ENCODE results near the gene CKAP5. TPM values are rescaled to one million over a fixed set of nuclear protein-coding genes. Genes with fewer than 3 reads are reported as not detected.

Gene CKAP5
- total RNA-seq, 1 experiment from 2014 or later = 221 TPM

DNA sequence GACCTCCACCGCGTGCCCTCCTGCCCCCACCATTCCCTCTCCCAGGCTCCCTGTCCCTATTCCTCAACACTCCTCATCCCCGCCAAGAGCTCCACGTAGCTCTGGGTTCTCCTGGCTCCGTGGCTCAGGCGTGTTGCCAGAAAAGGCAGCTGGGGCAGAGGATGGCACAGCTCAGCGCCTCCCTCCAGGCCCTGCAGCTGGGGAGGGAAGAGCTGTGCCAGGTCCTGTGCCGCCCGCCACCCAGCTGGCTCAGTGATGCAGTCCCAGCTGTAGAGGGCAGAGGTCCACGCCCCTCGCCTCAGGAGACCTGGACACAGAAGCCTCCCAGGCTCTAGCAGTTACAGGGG lies 149.9 kb downstream of the CKAP5 start:
- TF ChIP-seq, protein P1, sequence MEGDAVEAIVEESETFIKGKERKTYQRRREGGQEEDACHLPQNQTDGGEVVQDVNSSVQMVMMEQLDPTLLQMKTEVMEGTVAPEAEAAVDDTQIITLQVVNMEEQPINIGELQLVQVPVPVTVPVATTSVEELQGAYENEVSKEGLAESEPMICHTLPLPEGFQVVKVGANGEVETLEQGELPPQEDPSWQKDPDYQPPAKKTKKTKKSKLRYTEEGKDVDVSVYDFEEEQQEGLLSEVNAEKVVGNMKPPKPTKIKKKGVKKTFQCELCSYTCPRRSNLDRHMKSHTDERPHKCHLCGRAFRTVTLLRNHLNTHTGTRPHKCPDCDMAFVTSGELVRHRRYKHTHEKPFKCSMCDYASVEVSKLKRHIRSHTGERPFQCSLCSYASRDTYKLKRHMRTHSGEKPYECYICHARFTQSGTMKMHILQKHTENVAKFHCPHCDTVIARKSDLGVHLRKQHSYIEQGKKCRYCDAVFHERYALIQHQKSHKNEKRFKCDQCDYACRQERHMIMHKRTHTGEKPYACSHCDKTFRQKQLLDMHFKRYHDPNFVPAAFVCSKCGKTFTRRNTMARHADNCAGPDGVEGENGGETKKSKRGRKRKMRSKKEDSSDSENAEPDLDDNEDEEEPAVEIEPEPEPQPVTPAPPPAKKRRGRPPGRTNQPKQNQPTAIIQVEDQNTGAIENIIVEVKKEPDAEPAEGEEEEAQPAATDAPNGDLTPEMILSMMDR (IDR thresholded peaks at IDR 0.05; ENCODE audit: insufficient read depth in 1 of 2, low read depth in 1 of 2, low read length in 1 of 2, severe bottlenecking in 1 of 2, unreplicated experiment in 1 of 2) = no peak
- Histone ChIP-seq H3K36me3 (ENCODE audit: control insufficient read depth, insufficient read depth, low read length) (peaks cover 6% of the 10 kb centered on the region), H3K27me3 (replicated peaks; ENCODE audit: control insufficient read depth, insufficient read depth, low read length) (no peaks in the 10 kb centered on the region), H3K9me3 (no peaks in the 10 kb centered on the region), H3K4me1 (no peaks in the 10 kb centered on the region; the same call in none of the 2 replicates), H3K4me3 (ENCODE audit: low read depth, low read length) (no peak overlapping the region)
- Mint-ChIP-seq H3K9me3 (ENCODE audit: unreplicated experiment) (no peaks in the 10 kb centered on the region), H3K36me3 (ENCODE audit: insufficient read depth, unreplicated experiment) (peaks cover 41% of the 10 kb centered on the region), H3K27ac (ENCODE audit: unreplicated experiment) (no peak overlapping the region), H3K27me3 (ENCODE audit: insufficient read depth, unreplicated experiment) (no peaks in the 10 kb centered on the region), H3K4me3 (ENCODE audit: unreplicated experiment) (no peak overlapping the region), H3K4me1 (ENCODE audit: low read depth, unreplicated experiment) (no peaks in the 10 kb centered on the region)
- POLR2A ChIA-PET = no interaction called here
- CTCF ChIA-PET = no interaction called here
- BruUV-seq (replicated peaks) = no TSS peak
- intact Hi-C loops (cut with micrococcal nuclease; ENCODE audit: unreplicated experiment) = no loop called here
- DNase-seq = no peak

- intact Hi-C loops (cut with micrococcal nuclease; ENCODE audit: unreplicated experiment) = no loop called here
- H3K4me3 ChIP-seq (ENCODE audit: low read depth, low read length) = no peak overlapping the region
- peaks cover 35% of the 10 kb centered on the region for H3K36me3 Mint-ChIP-seq (ENCODE audit: insufficient read depth, unreplicated experiment)
- H3K9me3 Mint-ChIP-seq (ENCODE audit: unreplicated experiment) = no peaks in the 10 kb centered on the region
- TF ChIP-seq, protein P1 (IDR thresholded peaks at IDR 0.05; ENCODE audit: insufficient read depth in 1 of 2, low read depth in 1 of 2, low read length in 1 of 2, severe bottlenecking in 1 of 2, unreplicated experiment in 1 of 2) = no peak
- BruUV-seq (replicated peaks) = no TSS peak
- H3K36me3 ChIP-seq (ENCODE audit: control insufficient read depth, insufficient read depth, low read length) = peaks cover 6% of the 10 kb centered on the region
- no peaks in the 10 kb centered on the region for H3K9me3 ChIP-seq
- H3K27me3 ChIP-seq (replicated peaks; ENCODE audit: control insufficient read depth, insufficient read depth, low read length) = no peaks in the 10 kb centered on the region
- H3K4me3 Mint-ChIP-seq (ENCODE audit: unreplicated experiment) = no peak overlapping the region
- CTCF ChIA-PET = no interaction called here
- POLR2A ChIA-PET = no interaction called here
- H3K27me3 Mint-ChIP-seq (ENCODE audit: insufficient read depth, unreplicated experiment) = no peaks in the 10 kb centered on the region
- no peaks in the 10 kb centered on the region; the same call in none of the 2 replicates for H3K4me1 ChIP-seq
- no peak overlapping the region for H3K27ac Mint-ChIP-seq (ENCODE audit: unreplicated experiment)
- H3K4me1 Mint-ChIP-seq (ENCODE audit: low read depth, unreplicated experiment) = no peaks in the 10 kb centered on the region
- no peak for DNase-seq
These were observed 150.5 kb downstream of the CKAP5 start for GRCh38 chr11:46695345-46696211.

DNA sequence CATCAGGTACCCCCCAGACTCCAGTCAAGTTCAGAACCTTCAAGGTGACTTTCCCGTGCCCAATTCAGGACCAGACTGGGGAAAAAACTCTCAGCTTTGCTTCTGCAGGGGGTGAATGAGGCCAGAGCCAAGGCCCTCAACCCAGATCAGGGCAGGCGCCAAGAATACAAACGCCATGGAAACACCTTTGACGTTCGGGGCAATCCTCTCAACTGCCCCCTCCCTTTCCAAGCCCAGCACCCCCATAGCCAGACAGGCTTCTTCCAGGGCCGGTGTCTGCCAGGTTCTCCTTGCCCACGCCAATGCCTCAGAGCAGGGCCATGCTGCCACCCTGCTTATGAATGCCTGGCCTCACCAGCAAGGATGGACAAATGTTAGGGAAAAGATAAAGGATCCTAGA lies 151.5 kb downstream of the CKAP5 start:
- no peak for DNase-seq
- ChIA-PET POLR2A (no interaction called here), CTCF (no interaction called here)
- no peaks in the 10 kb centered on the region for H3K9me3 ChIP-seq
- H3K36me3 ChIP-seq (ENCODE audit: control insufficient read depth, insufficient read depth, low read length) = peaks cover 6% of the 10 kb centered on the region
- no peaks in the 10 kb centered on the region for H3K4me1 Mint-ChIP-seq (ENCODE audit: low read depth, unreplicated experiment)
- H3K9me3 Mint-ChIP-seq (ENCODE audit: unreplicated experiment) = no peaks in the 10 kb centered on the region
- intact Hi-C loops (cut with micrococcal nuclease; ENCODE audit: unreplicated experiment) = no loop called here
- no peaks in the 10 kb centered on the region; the same call in none of the 2 replicates for H3K4me1 ChIP-seq
- no TSS peak for BruUV-seq (replicated peaks)
- no peak overlapping the region for H3K4me3 Mint-ChIP-seq (ENCODE audit: unreplicated experiment)
- H3K36me3 Mint-ChIP-seq (ENCODE audit: insufficient read depth, unreplicated experiment) = peaks cover 27% of the 10 kb centered on the region
- peak overlapping the region; percentile 37 for H3K27ac Mint-ChIP-seq (ENCODE audit: unreplicated experiment)
- no peak overlapping the region for H3K4me3 ChIP-seq (ENCODE audit: low read depth, low read length)
- H3K27me3 Mint-ChIP-seq (ENCODE audit: insufficient read depth, unreplicated experiment) = no peaks in the 10 kb centered on the region
- TF ChIP-seq, protein P1 (IDR thresholded peaks at IDR 0.05; ENCODE audit: insufficient read depth in 1 of 2, low read depth in 1 of 2, low read length in 1 of 2, severe bottlenecking in 1 of 2, unreplicated experiment in 1 of 2) = no peak
- no peaks in the 10 kb centered on the region for H3K27me3 ChIP-seq (replicated peaks; ENCODE audit: control insufficient read depth, insufficient read depth, low read length)

All from Caco-2 (cell line).